Measurements from ENCODE around the gene DLGAP3. TPM values are rescaled to one million over a fixed set of nuclear protein-coding genes. Genes with fewer than 3 reads are reported as not detected.
"Not testable (repeated sequence)": the region's sequence is repeated elsewhere in the genome, so short reads cannot be mapped to it uniquely, and the experiment has no call there.

Gene DLGAP3
- total RNA-seq, 1 experiment from 2014 or later: 7.3 TPM

DNA sequence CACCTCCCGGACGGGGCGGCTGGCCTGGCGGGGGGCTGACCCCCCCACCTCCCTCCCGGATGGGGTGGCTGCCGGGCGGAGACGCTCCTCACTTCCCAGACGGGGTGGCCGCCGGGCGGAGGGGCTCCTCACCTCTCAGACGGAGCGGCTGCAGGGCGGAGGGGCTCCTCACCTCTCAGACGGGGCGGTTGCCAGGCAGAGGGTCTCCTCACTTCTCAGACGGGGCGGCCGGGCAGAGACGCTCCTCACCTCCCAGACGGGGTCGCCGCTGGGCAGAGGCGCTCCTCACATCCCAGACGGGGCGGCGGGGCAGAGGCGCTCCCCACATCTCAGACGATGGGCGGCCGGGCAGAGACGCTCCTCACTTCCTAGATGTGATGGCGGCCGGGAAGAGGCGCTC lies 38.2 kb upstream of the DLGAP3 start:
- H3K4me3 Mint-ChIP-seq: not testable (repeated sequence)
- H3K9me3 Mint-ChIP-seq: peaks cover 13 to 17% of the 10 kb centered on the region in 2 experiments

More for the DNA sequence above, 38.2 kb upstream of the DLGAP3 start:
- H2BK15ac ChIP-seq (ENCODE audit: low read depth, low read length); H2BK120ac ChIP-seq (ENCODE audit: low read depth, low read length, poor library complexity, severe bottlenecking); H3K36me3 Mint-ChIP-seq (ENCODE audit: insufficient read depth in 1 of 3, low read depth in 3 of 3); H3K27ac Mint-ChIP-seq; DNase-seq; H4K91ac ChIP-seq (ENCODE audit: insufficient read length, low read depth, low read length); H4K5ac ChIP-seq (ENCODE audit: insufficient read length, low read depth, low read length); H3K79me2 ChIP-seq (ENCODE audit: insufficient read depth, low read length); H3T11ph ChIP-seq (ENCODE audit: low read length); H3K23me2 ChIP-seq (ENCODE audit: insufficient read length, low read depth, low read length, poor library complexity, severe bottlenecking); H2BK12ac ChIP-seq (ENCODE audit: insufficient read length, low read depth, low read length); H3K27ac ChIP-seq (ENCODE audit: insufficient read length, low read depth, low read length); H3K9ac ChIP-seq (ENCODE audit: extremely low read depth, insufficient read length, low read length); H3K4me1 ChIP-seq (ENCODE audit: insufficient read depth, low read length); H3K79me1 ChIP-seq (ENCODE audit: insufficient read depth, low read depth, low read length, poor library complexity, severe bottlenecking); H2AFZ ChIP-seq (ENCODE audit: low read length); H3K27me3 Mint-ChIP-seq (ENCODE audit: low read depth); H3K14ac ChIP-seq (ENCODE audit: insufficient read depth, low read length); H2BK5ac ChIP-seq (ENCODE audit: insufficient read length, low read length); H3K4me2 ChIP-seq (ENCODE audit: insufficient read depth, insufficient read length, low read length); H3K56ac ChIP-seq (ENCODE audit: insufficient read length, low read depth, low read length); H2BK20ac ChIP-seq (ENCODE audit: low read depth, low read length, poor library complexity, severe bottlenecking); H4K20me1 ChIP-seq (ENCODE audit: control insufficient read depth, insufficient read depth, insufficient read length); H2AK5ac ChIP-seq (ENCODE audit: insufficient read length, low read length); H3K18ac ChIP-seq (ENCODE audit: insufficient read length, low read depth, low read length); H4K8ac ChIP-seq (replicated peaks; ENCODE audit: insufficient read length, low read depth, low read length); H3K27me3 ChIP-seq (ENCODE audit: insufficient read depth, low read length); H3K9me3 ChIP-seq (ENCODE audit: control insufficient read depth, low read depth, low read length); H3K23ac ChIP-seq (ENCODE audit: insufficient read length, low read depth, low read length); H3K4ac ChIP-seq (ENCODE audit: low read depth, low read length): not testable (repeated sequence)
- H3K4me1 Mint-ChIP-seq: peaks cover 13 to 16% of the 10 kb centered on the region in 2 experiments
- no CpG with 5 or more reads among the region's 36 CpGs for WGBS (ENCODE audit: extremely low coverage, insufficient read length, low lambda C conversion rate)
